Measurements from ENCODE around the gene BUD13.

The BUD13 gene

GRCh38 chr11:116721988-116722387, 50.8 kb downstream of the BUD13 start:
- no peaks in the 10 kb centered on the region for H3K9me3 ChIP-seq (ENCODE audit: low read length)

DNA sequence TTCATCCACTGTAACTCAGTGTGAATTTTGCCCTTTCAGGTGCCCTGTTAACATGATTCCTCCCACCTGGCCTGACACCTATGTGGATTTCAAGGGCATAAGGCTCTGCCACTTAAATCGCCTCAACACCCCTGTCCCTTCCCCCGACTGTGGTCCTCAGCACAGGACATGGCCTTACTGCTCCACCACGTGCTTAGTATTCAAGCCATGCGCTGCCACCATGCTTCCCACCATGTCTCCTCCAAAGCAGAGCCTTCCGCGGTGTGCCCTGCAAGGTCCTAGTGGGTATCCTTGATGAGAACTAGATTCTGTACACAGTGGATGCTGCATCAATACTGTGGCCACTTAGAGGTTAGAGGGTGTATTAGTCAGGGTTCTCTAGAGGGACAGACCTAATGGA, 51.9 kb downstream of the BUD13 start:
- H4K20me1 ChIP-seq (ENCODE audit: insufficient read depth, low read length), result no peaks in the 10 kb centered on the region
- no peaks in the 10 kb centered on the region for H3K9me3 ChIP-seq (ENCODE audit: low read length)
- no peak overlapping the region for H3K9ac ChIP-seq (ENCODE audit: low read length)
- no peaks in the 10 kb centered on the region for H3K36me3 ChIP-seq (ENCODE audit: insufficient read depth, low read length)
- no peaks in the 10 kb centered on the region for H3K79me2 ChIP-seq (ENCODE audit: insufficient read depth, low read length)
- H3K4me3 ChIP-seq (ENCODE audit: low read depth, low read length, poor library complexity, severe bottlenecking), result no peak overlapping the region
- TF ChIP-seq, protein P1, sequence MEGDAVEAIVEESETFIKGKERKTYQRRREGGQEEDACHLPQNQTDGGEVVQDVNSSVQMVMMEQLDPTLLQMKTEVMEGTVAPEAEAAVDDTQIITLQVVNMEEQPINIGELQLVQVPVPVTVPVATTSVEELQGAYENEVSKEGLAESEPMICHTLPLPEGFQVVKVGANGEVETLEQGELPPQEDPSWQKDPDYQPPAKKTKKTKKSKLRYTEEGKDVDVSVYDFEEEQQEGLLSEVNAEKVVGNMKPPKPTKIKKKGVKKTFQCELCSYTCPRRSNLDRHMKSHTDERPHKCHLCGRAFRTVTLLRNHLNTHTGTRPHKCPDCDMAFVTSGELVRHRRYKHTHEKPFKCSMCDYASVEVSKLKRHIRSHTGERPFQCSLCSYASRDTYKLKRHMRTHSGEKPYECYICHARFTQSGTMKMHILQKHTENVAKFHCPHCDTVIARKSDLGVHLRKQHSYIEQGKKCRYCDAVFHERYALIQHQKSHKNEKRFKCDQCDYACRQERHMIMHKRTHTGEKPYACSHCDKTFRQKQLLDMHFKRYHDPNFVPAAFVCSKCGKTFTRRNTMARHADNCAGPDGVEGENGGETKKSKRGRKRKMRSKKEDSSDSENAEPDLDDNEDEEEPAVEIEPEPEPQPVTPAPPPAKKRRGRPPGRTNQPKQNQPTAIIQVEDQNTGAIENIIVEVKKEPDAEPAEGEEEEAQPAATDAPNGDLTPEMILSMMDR (IDR thresholded peaks at IDR 0.05; ENCODE audit: low read length), result no peak
- TF ChIP-seq EZH2 (IDR thresholded peaks at IDR 0.05; ENCODE audit: borderline replicate concordance, low read length), result no peak
- H3F3A ChIP-seq (ENCODE audit: insufficient read depth, low read length), result no peaks in the 10 kb centered on the region
- H3K9me2 ChIP-seq (ENCODE audit: low read depth, low read length), result no peaks in the 10 kb centered on the region
- H3K27me3 ChIP-seq (ENCODE audit: insufficient read depth, low read length), result no peaks in the 10 kb centered on the region
- no peak overlapping the region for H2AFZ ChIP-seq (ENCODE audit: low read length)
- H3K4me2 ChIP-seq (ENCODE audit: low read length), result no peak overlapping the region
- no peak overlapping the region for H3K27ac ChIP-seq (ENCODE audit: low read depth, low read length, poor library complexity, severe bottlenecking)
- no peaks in the 10 kb centered on the region for H3K4me1 ChIP-seq (ENCODE audit: insufficient read depth, low read length, severe bottlenecking)

More at GRCh38 chr11:116721988-116722387, 50.8 kb downstream of the BUD13 start:
- Histone ChIP-seq H2AFZ (ENCODE audit: low read length) (no peak overlapping the region), H3K27me3 (ENCODE audit: insufficient read depth, low read length) (no peaks in the 10 kb centered on the region), H4K20me1 (ENCODE audit: insufficient read depth, low read length) (no peaks in the 10 kb centered on the region), H3K4me3 (ENCODE audit: low read depth, low read length, poor library complexity, severe bottlenecking) (no peak overlapping the region), H3K4me1 (ENCODE audit: insufficient read depth, low read length, severe bottlenecking) (no peaks in the 10 kb centered on the region), H3K36me3 (ENCODE audit: insufficient read depth, low read length) (no peaks in the 10 kb centered on the region), H3K79me2 (ENCODE audit: insufficient read depth, low read length) (no peaks in the 10 kb centered on the region), H3K9ac (ENCODE audit: low read length) (no peak overlapping the region), H3K9me2 (ENCODE audit: low read depth, low read length) (no peaks in the 10 kb centered on the region), H3K4me2 (ENCODE audit: low read length) (no peak overlapping the region), H3F3A (ENCODE audit: insufficient read depth, low read length) (no peaks in the 10 kb centered on the region), H3K27ac (ENCODE audit: low read depth, low read length, poor library complexity, severe bottlenecking) (no peak overlapping the region)
- no peak for TF ChIP-seq EZH2 (IDR thresholded peaks at IDR 0.05; ENCODE audit: borderline replicate concordance, low read length)
- TF ChIP-seq, protein P1 (IDR thresholded peaks at IDR 0.05; ENCODE audit: low read length), result no peak

DNA sequence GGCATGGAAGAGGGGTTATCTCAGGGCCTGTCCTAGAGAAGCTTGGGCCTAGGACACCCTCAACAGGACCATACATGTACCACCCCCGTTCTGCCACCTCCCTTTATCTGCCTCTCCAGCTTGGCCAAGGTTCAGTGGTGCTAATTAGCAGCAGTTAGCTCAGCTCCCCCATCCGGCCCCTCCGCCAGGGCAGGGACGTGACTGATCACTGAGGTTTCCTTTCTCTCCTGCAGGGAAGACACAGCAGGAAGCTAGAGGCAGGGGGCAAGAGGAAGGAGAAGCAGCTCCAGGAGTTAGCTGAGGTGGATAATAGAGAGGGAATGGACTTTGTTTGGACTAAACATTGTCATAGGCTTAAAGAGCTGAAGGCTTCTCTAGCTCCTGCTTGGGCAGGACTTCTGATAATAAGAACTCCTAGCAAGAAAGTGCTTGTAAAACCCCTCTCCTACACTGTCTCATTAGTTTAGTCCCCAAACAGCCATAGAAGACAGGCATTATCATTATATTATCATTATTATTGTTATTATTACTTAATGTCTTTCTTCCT, 53.8 kb downstream of the BUD13 start:
- Histone ChIP-seq H3K9ac (ENCODE audit: low read length) (no peak overlapping the region), H3K27me3 (ENCODE audit: insufficient read depth, low read length) (no peaks in the 10 kb centered on the region), H3K9me2 (ENCODE audit: low read depth, low read length) (no peaks in the 10 kb centered on the region), H2AFZ (ENCODE audit: low read length) (no peak overlapping the region), H3K79me2 (ENCODE audit: insufficient read depth, low read length) (no peaks in the 10 kb centered on the region), H3K9me3 (ENCODE audit: low read length) (no peaks in the 10 kb centered on the region), H3K27ac (ENCODE audit: low read depth, low read length, poor library complexity, severe bottlenecking) (no peak overlapping the region), H3K4me1 (ENCODE audit: insufficient read depth, low read length, severe bottlenecking) (no peaks in the 10 kb centered on the region), H3F3A (ENCODE audit: insufficient read depth, low read length) (no peaks in the 10 kb centered on the region), H3K4me2 (ENCODE audit: low read length) (no peak overlapping the region), H3K4me3 (ENCODE audit: low read depth, low read length, poor library complexity, severe bottlenecking) (no peak overlapping the region), H3K36me3 (ENCODE audit: insufficient read depth, low read length) (no peaks in the 10 kb centered on the region), H4K20me1 (ENCODE audit: insufficient read depth, low read length) (no peaks in the 10 kb centered on the region)
- TF ChIP-seq, protein P1 (IDR thresholded peaks at IDR 0.05; ENCODE audit: low read length), result no peak
- TF ChIP-seq EZH2 (IDR thresholded peaks at IDR 0.05; ENCODE audit: borderline replicate concordance, low read length), result no peak

Data from OCI-LY1 (cell line).